ENCODE data around the gene NUP133. TPM values are rescaled to one million over a fixed set of nuclear protein-coding genes. Genes with fewer than 3 reads are reported as not detected.
"Not testable (repeated sequence)": the region's sequence is repeated elsewhere in the genome, so short reads cannot be mapped to it uniquely, and the experiment has no call there.

The NUP133 gene
- polyA plus RNA-seq (ENCODE audit: insufficient read length in 4 of 4): 10 to 100 TPM; 44.7 to 53.1 (median 49.2) TPM

DNA sequence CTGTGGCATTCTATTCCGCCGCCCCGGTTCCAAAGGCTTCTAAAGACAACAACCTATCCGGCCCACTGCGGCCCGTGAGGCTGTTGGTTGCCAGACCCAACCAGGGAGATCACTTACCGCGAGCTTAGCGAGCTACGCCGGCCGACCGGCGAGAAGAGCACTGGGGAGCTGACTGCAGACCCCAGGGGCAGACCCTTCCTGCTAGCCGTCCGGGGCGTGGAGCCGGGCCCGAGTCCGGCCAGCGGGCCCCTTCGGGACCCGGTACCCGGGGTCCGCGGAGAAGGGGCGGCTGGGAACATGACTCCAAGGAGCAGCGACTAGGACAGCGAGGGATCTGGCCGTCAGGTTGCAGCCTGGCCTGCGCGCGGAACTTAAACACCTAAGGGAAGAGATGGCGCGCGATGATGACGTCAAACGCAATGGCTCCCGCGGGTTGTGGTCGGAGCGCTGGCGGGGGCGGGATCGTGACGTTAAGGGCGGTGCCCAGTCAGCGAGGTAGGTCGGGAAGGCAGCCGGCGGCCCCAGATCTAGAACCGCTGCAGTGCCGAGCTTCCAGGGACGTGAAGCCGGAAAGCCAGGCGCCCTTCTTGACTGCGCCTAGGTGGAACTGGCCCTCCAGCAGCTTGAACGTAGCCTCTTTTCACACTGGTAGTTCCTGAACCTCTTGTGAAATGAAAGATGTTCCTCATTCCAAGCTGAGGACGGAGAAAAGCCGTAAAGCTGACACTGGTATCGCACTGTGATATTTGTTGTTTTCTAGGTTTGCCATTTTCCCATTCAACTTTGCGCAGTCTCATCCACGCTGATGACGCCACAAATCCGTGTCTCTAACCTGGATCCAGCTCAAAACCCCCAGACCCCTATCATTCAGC is at the start of gene NUP133:
TSS of gene NUP133 (minus strand) at position 391 of the 872 bp plus-strand sequence. CDS start at position 299, 92 bp downstream.
- peak; percentile 98 to 99 (median 99) for DNase-seq (ENCODE audit: low read depth in 4 of 4, low spot score in 3 of 4)

DNA sequence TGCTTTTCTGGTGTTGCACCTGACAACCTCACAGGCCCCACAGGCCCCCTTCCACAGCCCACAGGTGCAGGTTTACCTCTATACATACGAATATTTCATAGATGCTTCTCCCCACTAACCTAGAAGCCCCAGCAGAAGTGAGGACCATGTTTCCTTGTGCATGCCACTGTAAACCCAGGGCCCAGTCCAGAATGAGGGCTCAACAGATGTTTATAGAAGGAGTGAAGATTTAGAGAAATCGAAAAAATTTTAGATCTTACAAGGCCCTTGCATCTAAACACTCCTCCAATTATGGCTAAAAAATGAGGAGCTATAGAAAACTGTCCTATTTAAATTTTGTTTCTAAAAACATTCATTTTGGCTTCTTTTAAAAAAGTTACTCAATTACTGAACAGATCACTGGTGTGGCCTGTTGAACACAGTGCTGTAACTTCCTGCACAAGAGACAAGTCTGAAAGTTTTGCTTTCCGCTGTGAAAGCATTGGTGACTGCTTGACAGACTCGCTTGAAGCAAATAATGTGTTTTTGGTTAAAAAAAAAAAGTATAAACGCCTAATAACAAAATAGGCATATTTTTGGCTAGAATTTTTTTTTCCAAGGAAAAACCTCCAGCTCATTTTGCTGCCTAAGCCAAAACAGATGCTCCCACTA is 49.2 kb upstream of the NUP133 start:
- DNase-seq (ENCODE audit: low read depth in 4 of 4, low spot score in 3 of 4): no peak

DNA sequence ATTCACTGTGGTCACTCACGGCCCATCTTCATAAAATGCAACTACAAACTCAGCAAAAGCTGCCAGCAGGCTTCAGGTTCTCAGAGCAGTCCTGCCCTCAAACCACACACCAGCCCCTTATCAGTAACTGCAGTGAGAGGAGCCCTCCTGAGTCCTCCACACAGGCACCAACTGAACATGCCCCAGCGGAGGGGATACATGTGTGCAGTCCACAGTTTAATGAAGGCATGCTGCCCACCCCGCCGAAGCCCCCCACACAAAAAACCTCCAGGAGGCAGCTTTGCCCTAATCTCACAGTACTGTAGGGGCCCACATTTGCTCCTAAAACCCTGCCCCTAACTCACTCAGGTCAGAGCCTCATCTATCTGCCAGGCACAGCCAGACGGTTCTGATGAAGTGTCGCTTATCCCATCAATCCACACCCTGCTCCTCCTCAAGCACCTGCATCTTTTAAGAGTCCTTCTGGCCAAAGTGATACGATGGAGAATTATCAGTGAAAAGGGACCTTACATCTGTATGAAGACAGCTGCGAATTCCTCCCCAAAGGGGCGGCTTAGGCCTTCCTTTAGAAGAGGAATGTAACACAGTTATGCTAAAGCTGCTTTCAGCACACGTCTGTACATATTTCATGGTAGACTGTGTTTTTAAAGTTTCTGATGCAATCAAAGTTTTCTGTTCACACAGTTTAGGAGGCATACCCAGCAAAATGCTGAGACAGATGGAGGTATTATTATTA is 46.9 kb upstream of the NUP133 start:
- no peak for DNase-seq (ENCODE audit: low read depth in 4 of 4, low spot score in 3 of 4)

DNA sequence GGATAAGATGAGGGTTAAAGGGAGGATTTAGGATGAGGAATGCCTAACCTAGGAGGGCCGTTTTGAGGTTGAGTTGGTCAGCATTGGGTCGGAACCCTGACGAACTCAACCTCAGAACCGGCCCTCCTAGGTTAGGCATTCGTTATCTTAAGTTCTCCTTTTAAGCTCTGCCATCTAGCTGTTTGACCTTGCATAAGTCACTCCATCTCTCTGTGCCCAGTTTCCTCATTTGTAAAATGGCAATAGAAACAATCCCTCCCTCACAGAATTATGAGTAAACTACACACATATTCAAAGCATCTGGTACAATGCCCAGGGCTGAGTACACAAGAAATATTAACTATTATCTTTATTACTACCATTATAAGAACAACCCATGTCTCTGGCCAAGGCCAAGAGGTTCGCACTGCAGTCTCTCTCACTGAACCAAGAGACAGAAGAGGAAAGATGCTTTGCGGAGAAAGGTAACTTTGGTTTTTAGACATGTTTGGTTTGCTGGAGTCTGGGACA is 45.5 kb upstream of the NUP133 start:
- DNase-seq (ENCODE audit: low read depth in 4 of 4, low spot score in 3 of 4): no peak

DNA sequence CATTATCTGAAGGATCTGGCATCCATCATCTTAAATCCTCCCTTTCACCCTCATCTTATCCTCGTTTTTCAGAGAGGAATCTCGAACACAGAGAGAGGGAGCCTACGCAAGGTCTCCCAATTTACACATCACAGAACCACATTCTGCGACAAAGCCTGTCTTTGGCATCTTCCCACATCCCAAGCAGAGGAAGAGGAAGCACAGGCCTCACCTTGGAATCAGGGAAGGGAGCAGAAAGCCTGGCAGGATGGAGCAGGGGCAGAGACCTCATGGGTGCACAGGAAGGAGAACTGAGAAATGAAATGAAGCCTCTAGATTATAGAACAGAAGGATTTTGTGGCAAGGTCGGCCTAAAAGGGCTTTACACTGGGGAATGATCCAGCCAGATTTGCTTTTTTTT is 44.6 kb upstream of the NUP133 start:
- DNase-seq (ENCODE audit: low read depth in 4 of 4, low spot score in 3 of 4): no peak

DNA sequence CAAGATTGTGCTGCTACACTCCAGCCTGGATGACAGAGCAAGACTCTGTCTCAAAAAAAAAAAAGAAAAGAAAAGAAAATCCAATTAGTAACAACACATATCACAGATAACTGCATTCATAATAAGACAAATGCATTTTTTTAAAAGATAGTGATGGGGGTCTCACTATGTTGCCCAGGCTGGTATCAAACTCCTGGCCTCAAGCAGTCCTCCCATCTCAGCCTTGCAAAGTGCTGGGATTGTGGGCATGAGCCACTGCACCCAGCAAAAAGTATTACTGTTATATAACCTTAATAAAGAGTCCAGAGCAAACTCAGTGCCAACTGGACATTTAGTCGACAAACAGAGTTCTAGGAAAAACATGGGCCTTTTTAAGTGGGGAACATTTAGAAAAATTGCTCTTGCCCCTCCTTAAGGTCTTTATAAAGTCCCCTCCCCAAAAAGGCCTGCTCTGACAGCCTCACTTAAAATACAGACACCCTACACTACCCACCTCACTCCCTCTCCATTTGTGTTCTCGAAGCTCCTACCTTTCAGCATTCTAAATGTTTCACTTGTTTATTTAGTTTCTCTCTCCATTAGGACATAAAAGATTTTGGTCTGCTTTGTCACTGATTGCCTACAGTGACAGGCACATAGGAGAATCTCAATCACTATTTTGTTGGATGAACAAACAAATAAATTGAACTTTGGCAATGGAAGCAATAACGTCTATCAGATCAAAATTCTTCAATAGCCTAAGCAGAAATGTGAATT is 42.8 kb upstream of the NUP133 start:
- DNase-seq (ENCODE audit: low read depth in 4 of 4, low spot score in 3 of 4): no peak

DNA sequence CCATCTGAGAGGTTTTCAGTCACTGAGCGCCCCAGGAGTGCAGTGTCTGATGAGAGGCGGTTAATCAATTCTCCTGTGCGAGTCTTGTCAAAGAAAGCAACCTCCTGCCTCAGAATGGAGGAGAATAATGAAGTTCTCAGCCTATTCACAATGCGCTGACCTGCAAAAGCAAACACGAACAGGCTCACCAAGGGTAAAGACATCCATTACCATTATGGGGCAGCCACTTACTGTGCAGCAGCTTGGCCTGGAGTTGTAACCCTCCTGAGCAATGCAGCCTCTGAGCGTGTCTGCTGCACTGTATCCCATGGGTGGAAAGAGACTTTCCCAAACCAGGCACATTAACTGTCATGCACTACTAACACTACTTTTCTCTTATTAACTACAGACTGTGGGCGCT is 39.4 kb upstream of the NUP133 start:
- DNase-seq (ENCODE audit: low read depth in 4 of 4, low spot score in 3 of 4): no peak

DNA sequence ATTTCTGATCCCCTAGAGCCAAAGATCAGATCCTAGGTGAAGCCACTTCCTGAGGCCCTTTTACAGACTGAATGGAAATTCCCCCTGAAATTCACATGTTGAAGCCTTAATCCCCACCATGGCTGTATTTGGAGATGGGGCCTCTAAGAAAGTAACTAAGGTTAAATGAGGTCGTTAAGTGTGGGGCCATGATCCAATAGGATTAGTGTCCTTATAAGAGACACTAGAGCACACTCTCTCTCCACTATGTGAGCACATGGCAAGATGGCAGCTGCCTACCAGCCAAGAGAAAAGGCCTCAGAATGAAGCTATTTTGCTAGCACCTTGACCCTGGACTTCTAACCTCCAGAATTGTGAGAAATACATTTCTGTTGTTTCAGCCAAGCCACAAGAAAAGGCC is 36.4 kb upstream of the NUP133 start:
- no peak for DNase-seq (ENCODE audit: low read depth in 4 of 4, low spot score in 3 of 4)

DNA sequence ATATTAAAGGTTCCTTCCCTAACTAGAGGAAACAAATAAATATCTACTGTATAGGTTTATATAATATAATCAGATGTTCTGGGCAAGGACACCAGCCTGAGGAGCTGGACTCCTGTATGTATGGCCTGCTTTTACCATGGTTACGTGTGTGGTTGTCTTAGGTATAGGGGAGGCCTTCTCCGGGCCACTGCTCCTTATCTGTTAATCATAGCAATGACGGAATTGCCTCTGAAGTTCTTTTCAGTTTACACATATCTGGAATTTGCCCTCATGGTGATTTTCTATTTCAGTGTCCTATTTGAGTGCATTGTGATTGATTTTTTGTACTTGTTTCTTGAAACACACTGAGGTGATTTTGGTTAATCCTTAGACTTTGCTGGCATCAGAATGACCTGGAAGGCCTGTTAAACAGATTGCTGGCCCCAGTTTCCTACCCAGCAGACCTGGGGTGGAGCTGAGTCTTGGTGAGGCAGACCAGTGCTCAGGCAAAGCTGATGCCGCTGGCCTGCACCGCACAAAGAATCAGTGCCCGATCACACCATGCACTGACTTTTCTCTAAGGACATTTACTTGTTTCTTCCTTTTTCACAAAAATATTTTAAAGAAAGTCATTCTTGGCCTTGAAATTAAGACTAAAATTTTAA is 31.8 kb upstream of the NUP133 start:
- DNase-seq (ENCODE audit: low read depth in 4 of 4, low spot score in 3 of 4): no peak

DNA sequence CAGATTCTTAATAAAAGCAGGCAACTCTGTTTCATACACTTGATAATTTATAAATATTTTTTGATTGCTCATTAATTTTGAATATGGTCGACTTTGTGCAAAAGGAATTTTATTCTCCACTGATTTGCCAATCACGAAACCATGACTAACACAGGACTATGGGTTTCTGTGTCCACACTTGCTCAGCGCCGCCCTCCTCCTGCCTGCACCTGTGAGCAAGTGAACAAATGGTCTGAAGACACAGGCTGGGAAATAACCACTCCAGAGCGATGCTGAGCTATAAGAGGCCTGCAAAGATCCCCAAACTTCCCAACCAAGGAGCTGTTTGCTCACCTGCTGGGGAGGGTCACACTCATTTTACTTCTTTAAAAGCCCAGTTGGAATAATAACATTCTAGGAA is 30.8 kb upstream of the NUP133 start:
- no peak for DNase-seq (ENCODE audit: low read depth in 4 of 4, low spot score in 3 of 4)

DNA sequence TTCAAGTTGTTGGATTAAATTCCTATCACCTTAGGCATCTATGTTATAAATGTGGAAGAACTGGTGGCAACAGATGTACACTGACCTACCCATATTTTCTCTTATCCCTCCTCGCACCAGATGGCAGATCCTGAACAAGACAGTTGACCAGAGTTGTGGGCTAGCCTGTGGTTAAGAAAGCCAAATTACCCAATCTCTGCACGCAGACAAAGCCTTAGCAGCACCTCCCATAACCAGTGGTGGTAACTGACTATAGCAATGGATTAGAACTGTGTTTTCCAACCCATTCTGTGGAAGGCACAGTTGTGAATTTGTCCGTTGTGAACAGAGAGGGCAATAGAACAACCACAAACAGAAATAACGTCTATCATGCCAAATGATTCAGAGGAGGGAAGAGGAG is 29.8 kb upstream of the NUP133 start:
- no peak for DNase-seq (ENCODE audit: low read depth in 4 of 4, low spot score in 3 of 4)

DNA sequence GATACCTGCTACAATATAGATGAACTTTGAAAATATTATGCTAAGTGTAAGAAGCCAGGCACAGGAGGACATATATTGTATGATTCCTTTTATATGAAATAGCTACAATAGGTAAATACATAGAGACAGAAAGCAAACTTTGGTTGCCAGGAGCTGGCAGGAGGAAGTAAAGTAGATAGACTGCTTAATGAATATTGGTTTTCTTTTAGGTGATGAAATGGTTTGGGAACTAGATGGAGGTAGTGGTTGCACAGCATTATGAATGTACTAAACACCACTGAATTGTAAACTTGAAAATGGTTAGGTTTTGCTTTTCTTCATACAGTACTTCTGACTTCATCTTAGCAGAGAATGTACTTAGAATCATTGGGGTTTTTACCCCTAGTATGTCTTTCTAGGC is 28.8 kb upstream of the NUP133 start:
- no peak for DNase-seq (ENCODE audit: low read depth in 4 of 4, low spot score in 3 of 4)

DNA sequence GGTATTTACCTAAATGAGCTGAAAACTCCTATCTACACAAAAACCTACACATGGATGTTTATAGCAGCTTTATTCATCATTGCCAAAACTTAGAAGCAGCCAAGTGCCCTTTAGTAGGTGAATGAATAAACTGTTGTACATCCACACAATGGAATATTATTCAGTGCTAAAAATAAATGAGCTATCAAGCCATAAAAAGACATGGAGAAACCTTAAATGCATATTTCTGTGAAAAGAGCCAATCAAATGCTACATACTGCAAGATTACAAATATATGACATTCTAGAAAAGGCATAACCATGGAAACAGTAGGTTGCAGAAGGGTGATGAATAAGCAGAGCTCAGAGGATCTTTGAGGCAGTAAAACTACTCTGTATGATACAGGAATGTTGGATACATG is 27.1 kb upstream of the NUP133 start:
- DNase-seq (ENCODE audit: low read depth in 4 of 4, low spot score in 3 of 4): no peak

DNA sequence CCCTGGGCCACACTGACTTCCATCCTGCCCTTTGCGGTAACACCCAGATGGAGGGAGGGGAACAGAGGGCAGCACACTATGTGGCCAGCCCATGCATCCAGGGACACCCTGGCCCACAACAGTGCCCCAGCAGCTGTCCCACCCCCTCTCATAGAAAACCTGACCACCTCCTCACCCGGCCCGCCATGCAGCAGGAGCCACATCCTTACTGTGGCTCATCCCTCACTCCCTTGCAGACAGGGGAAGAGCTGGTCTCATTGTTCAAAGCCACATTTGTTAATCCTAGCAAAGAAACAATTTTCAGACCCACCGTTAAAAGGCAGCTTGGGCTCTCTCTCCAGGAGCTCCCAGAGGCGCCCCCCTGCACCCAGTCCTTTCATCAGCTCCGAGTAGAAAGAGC is 23.2 kb upstream of the NUP133 start:
- no peak for DNase-seq (ENCODE audit: low read depth in 4 of 4, low spot score in 3 of 4)

DNA sequence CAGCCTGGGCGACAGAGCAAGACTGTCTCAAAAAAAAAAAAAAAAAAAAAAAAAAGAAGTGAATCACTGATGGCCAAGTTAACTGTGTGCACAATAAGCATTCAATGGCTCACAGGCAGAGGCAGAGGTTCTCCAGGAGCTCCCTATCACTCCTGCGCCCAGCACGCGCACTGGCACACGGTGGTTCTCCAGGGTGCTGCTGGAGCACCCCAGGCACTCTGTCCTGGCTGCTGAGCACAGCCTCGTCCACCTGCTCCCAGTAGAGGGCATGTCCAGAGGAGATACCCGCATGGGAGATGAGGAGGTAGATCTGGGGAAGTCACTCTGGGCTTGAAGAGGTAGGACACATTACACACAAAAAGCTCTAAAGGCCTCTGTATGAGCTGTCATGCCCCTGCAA is 21.5 kb upstream of the NUP133 start:
- DNase-seq (ENCODE audit: low read depth in 4 of 4, low spot score in 3 of 4): no peak

DNA sequence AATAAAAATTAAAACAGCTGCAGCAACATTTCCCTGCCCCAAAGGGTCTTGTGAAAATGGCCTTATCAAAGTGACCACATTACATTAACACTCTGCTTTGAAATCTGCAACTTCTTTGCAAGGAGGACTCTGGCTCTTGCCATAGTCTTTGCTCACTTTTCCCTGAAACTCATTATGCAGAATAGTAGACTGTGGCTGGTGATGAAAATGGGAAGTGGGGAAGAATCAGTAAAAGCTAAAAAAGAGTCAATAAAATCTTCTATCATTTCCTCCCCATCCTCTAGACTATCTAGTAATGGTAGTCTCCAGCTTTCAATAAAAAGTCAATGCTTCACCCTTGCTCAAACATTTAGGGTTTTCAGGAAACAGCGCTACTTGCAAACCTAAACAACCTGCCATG is 18.6 kb upstream of the NUP133 start:
- DNase-seq (ENCODE audit: low read depth in 4 of 4, low spot score in 3 of 4): no peak

DNA sequence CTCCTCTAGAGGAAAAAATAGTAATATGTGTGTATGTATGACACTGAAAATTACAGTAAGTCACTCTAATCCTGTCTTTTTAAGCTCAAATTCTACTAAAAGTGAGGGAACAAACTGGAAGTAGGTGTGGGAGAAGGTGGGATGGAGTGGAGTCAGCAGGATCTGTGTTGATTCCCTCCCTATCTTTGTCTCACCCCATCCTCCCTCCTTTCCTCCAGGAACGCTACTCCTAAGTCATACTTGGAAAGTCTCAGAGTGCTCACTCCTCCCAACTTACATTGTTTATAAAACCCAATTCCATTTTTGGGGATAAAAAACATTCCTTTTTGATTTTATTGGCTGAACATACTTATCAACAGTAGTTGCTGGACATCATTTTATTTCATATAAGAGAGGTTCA is 14.9 kb upstream of the NUP133 start:
- no peak for DNase-seq (ENCODE audit: low read depth in 4 of 4, low spot score in 3 of 4)

DNA sequence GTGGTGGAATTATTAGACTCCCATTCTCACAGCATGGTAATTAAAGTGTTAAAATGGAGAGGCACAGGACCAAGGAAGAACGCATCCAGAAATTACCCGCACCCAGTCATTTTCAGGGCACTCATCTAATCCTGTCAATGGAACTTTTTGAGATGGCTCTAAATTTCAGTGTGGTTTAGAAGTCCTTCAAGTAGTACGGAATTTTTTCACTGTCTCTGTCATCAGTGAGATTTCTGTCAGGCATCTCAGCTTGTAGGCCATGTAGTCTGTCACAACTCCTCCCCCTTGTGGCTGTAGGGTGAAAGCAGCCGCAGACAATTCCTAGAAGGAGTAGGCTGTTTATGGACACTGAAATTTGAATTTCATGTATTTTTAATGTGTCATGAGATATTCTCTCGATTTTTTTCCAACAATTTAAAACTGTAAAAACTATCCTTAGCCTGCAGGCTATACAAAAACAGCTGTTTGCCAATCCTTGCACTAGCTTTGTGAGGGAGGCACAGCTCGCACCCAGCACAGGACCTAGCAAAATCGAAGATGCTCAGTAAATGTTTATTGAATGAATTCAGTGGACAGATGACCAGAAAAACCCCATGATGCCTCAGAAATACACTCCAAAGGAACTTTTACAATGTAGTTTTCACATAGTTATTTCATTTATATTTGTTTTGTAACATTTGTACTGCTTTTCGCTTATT is 6.6 kb upstream of the NUP133 start:
- peak in 3 of 4 donors; percentile 28 to 49 (median 43) for DNase-seq (ENCODE audit: low read depth in 4 of 4, low spot score in 3 of 4)

DNA sequence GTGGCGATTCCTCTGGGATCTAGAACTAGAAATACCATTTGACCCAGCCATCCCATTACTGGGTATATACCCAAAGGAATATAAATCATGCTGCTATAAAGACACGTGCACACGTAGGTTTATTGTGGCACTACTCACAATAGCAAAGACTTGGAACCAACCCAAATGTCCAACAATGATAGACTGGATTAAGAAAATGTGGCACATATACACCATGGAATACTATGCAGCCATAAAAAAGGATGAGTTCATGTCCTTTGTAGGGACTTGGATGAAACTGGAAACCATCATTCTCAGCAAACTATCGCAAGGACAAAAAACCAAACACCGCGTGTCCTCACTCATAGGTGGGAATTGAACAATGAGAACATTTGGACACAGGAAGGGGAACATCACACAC is 3.5 kb upstream of the NUP133 start:
- not testable (repeated sequence) for DNase-seq (ENCODE audit: low read depth in 4 of 4, low spot score in 3 of 4)
